Measurements from ENCODE around the gene ADIPOR2.

- TF ChIP-seq CTCF (IDR thresholded peaks at IDR 0.05; ENCODE audit: low read depth, low read length, missing input control) (no peak), ZBTB33 (IDR thresholded peaks at IDR 0.05) (no peak), REST (IDR thresholded peaks at IDR 0.05) (no peak), MAX (IDR thresholded peaks at IDR 0.05) (no peak), GABPA (IDR thresholded peaks at IDR 0.05 in 1 of 2, conservative IDR thresholded peaks at IDR 0.05 in 1 of 2) (no peak), JUND (IDR thresholded peaks at IDR 0.05) (no peak), SP1 (IDR thresholded peaks at IDR 0.05) (no peak), FOXA2 (IDR thresholded peaks at IDR 0.05) (no peak)
Observed at GRCh38 chr12:1797991-1798640, 107.2 kb downstream of the ADIPOR2 start.
